H9 (cell line): ENCODE data around the gene CHPF2. TPM values are rescaled to one million over a fixed set of nuclear protein-coding genes. Genes with fewer than 3 reads are reported as not detected.

ENCODE experiments used
- DNase-seq: peaks from one replicate; pipeline ENCODE4 v3.0.0-alpha.2; 2017
- H2AFZ ChIP-seq: one replicate; pipeline ENCODE4 v1.6.1; 2013; ENCODE audit warnings: mild to moderate bottlenecking, low read length, control low read depth, moderate library complexity
- H2AK5ac ChIP-seq: 2 replicates; pipeline ENCODE4 v1.6.1; 2013; ENCODE audit warnings: low read length, control low read depth, mixed read lengths; ENCODE audit not compliant: insufficient read length
- H2BK120ac ChIP-seq: one replicate; pipeline ENCODE4 v1.6.1; 2013; ENCODE audit warnings: low read depth, mild to moderate bottlenecking, low read length, control low read depth, inconsistent platforms; ENCODE audit not compliant: poor library complexity, severe bottlenecking
- H2BK12ac ChIP-seq: 2 replicates; pipeline ENCODE4 v1.6.1; 2013; ENCODE audit warnings: low read length, control low read depth, mixed read lengths, low read depth; ENCODE audit not compliant: insufficient read length
- H2BK15ac ChIP-seq: 2 replicates; pipeline ENCODE4 v1.6.1; 2013; ENCODE audit warnings: low read depth, low read length, control low read depth
- H2BK20ac ChIP-seq: one replicate; pipeline ENCODE4 v1.6.1; 2013; ENCODE audit warnings: low read depth, mild to moderate bottlenecking, low read length, control low read depth, inconsistent platforms; ENCODE audit not compliant: poor library complexity, severe bottlenecking
- H2BK5ac ChIP-seq: 2 replicates; pipeline ENCODE4 v1.6.1; 2013; ENCODE audit warnings: low read length, control low read depth, mixed read lengths; ENCODE audit not compliant: insufficient read length
- H3K14ac ChIP-seq: 2 replicates; pipeline ENCODE4 v1.6.1; 2013; ENCODE audit warnings: low read length, control low read depth; ENCODE audit not compliant: insufficient read depth
- H3K18ac ChIP-seq: 2 replicates; pipeline ENCODE4 v1.6.1; 2013; ENCODE audit warnings: low read depth, mild to moderate bottlenecking, mixed read lengths, low read length, control low read depth; ENCODE audit not compliant: insufficient read length
- H3K23ac ChIP-seq: 2 replicates; pipeline ENCODE4 v1.6.1; 2013; ENCODE audit warnings: low read length, control low read depth, mixed read lengths, low read depth; ENCODE audit not compliant: insufficient read length
- H3K23me2 ChIP-seq: 2 replicates; pipeline ENCODE4 v1.6.1; 2013; ENCODE audit warnings: low read depth, mild to moderate bottlenecking, mixed read lengths, low read length, control low read depth; ENCODE audit not compliant: insufficient read length, poor library complexity, severe bottlenecking
- H3K27ac ChIP-seq: 2 replicates; pipeline ENCODE4 v1.5.1; 2013; ENCODE audit warnings: low read length, control low read depth, mixed read lengths, low read depth; ENCODE audit not compliant: insufficient read length
- H3K27me3 ChIP-seq: 2 replicates; pipeline ENCODE4 v1.6.1; 2013; ENCODE audit warnings: low read length, control low read depth, inconsistent platforms; ENCODE audit not compliant: insufficient read depth
- H3K4ac ChIP-seq: 2 replicates; pipeline ENCODE4 v1.6.1; 2013; ENCODE audit warnings: low read depth, mild to moderate bottlenecking, control low read depth, inconsistent platforms, low read length, moderate library complexity
- H3K4me1 ChIP-seq: 2 replicates; pipeline ENCODE4 v1.6.1; 2013; ENCODE audit warnings: low read length, control low read depth, inconsistent platforms; ENCODE audit not compliant: insufficient read depth
- H3K4me2 ChIP-seq: 2 replicates; pipeline ENCODE4 v1.6.1; 2013; ENCODE audit warnings: low read length, control low read depth, mixed read lengths; ENCODE audit not compliant: insufficient read length, insufficient read depth
- H3K56ac ChIP-seq: 2 replicates; pipeline ENCODE4 v1.6.1; 2013; ENCODE audit warnings: low read depth, mild to moderate bottlenecking, mixed read lengths, low read length, control low read depth; ENCODE audit not compliant: insufficient read length
- H3K79me1 ChIP-seq: 2 replicates; pipeline ENCODE4 v1.6.1; 2013; ENCODE audit warnings: low read depth, mild to moderate bottlenecking, moderate library complexity, low read length, control low read depth, inconsistent platforms; ENCODE audit not compliant: insufficient read depth, poor library complexity, severe bottlenecking
- H3K79me2 ChIP-seq: 2 replicates; pipeline ENCODE4 v1.6.1; 2013; ENCODE audit warnings: low read length, control low read depth, inconsistent platforms; ENCODE audit not compliant: insufficient read depth
- H3K9ac ChIP-seq: 2 replicates; pipeline ENCODE4 v1.6.1; 2013; ENCODE audit warnings: low read length, control low read depth, mixed read lengths; ENCODE audit not compliant: insufficient read length; ENCODE audit errors: extremely low read depth
- H3K9me3 ChIP-seq: one replicate; pipeline ENCODE4 v1.6.1; 2013; ENCODE audit warnings: low read depth, low read length, inconsistent platforms; ENCODE audit not compliant: control insufficient read depth
- H3T11ph ChIP-seq: one replicate; pipeline ENCODE4 v1.6.1; 2013; ENCODE audit warnings: mild to moderate bottlenecking, low read length, control low read depth, inconsistent platforms
- H4K20me1 ChIP-seq: one replicate; pipeline ENCODE4 v1.6.1; 2013; ENCODE audit not compliant: control insufficient read depth, insufficient read length, insufficient read depth
- H4K5ac ChIP-seq: 2 replicates; pipeline ENCODE4 v1.6.1; 2013; ENCODE audit warnings: low read depth, mild to moderate bottlenecking, mixed read lengths, low read length, control low read depth; ENCODE audit not compliant: insufficient read length
- H4K8ac ChIP-seq: replicated peaks from 2 replicates; pipeline ENCODE4 v1.6.1; 2013; ENCODE audit warnings: low read length, control low read depth, mixed read lengths, low read depth; ENCODE audit not compliant: insufficient read length
- H4K91ac ChIP-seq: 2 replicates; pipeline ENCODE4 v1.6.1; 2013; ENCODE audit warnings: low read depth, mild to moderate bottlenecking, moderate library complexity, mixed read lengths, low read length, control low read depth; ENCODE audit not compliant: insufficient read length
- H3K27ac Mint-ChIP-seq, 3 experiments: 2 replicates in 2 of 3; 3 replicates in 1 of 3; pipeline ENCODE4 v1.8.0; 2020 to 2021; ENCODE audit warnings: mixed read lengths in 3 of 3, mild to moderate bottlenecking in 1 of 3, moderate library complexity in 1 of 3
- H3K27me3 Mint-ChIP-seq: 2 replicates; pipeline ENCODE4 v1.8.0; 2021; ENCODE audit warnings: low read depth, mild to moderate bottlenecking, moderate library complexity, mixed read lengths
- H3K36me3 Mint-ChIP-seq, 3 experiments: 2 replicates in 2 of 3; 3 replicates in 1 of 3; pipeline ENCODE4 v1.8.0; 2020 to 2021; ENCODE audit warnings: low read depth in 3 of 3, mixed read lengths in 3 of 3; ENCODE audit not compliant: insufficient read depth in 1 of 3
- H3K4me1 Mint-ChIP-seq, 2 experiments: 2 replicates each; pipeline ENCODE4 v1.8.0; 2020; ENCODE audit warnings: mixed read lengths in 2 of 2
- H3K4me3 Mint-ChIP-seq, 2 experiments: 2 replicates in 1 of 2; 3 replicates in 1 of 2; pipeline ENCODE4 v1.8.0; 2020 to 2021; ENCODE audit warnings: mild to moderate bottlenecking in 2 of 2, mixed read lengths in 2 of 2, moderate library complexity in 1 of 2
- H3K9me3 Mint-ChIP-seq, 2 experiments: 2 replicates in 1 of 2; 3 replicates in 1 of 2; pipeline ENCODE4 v1.8.0; 2020; ENCODE audit warnings: mild to moderate bottlenecking in 2 of 2, mixed read lengths in 2 of 2, moderate library complexity in 1 of 2
- CTCF ChIP-seq: fragments of 200-600 bp; sonication (generic); conservative IDR thresholded peaks from 3 replicates; pipeline ENCODE4 v1.8.0; 2021; ENCODE audit warnings: antibody characterized with exemption, mild to moderate bottlenecking
- WGBS: extraction: QIAGEN DNeasy Blood & Tissue Kit; methylation state at CpG from one replicate; pipeline ENCODE4 v1.1.7; 2013; ENCODE audit warnings: missing lambda C conversion rate, low lambda C conversion rate, mixed read lengths; ENCODE audit not compliant: insufficient read length; ENCODE audit errors: extremely low coverage; 5-methylcytosine and 5-hydroxymethylcytosine counted together
- total RNA-seq: library from RNA; stranded (reverse); gene quantifications from 2 replicates; pipeline ENCODE4 v1.2.1, GENCODE V29; 2021

Gene CHPF2
- total RNA-seq, 1 experiment from 2014 or later: 25.7 TPM

GRCh38 chr7:151251689-151252560, 19.6 kb downstream of the CHPF2 start:
- H3K9me3 ChIP-seq: no peaks in the 10 kb centered on the region
- no peak overlapping the region for H2AFZ ChIP-seq
- WGBS: no CpG with 5 or more reads among the region's 79 CpGs
- H3K4me1 ChIP-seq: peaks cover 7% of the 10 kb centered on the region; the same call in 1 of the 2 replicates
- no peak overlapping the region for H2BK120ac ChIP-seq
- DNase-seq: peak; percentile 64
- H2BK15ac ChIP-seq: no peak overlapping the region
- no peak for TF ChIP-seq CTCF
- Mint-ChIP-seq H3K27ac (peak overlapping the region in 2 of 3 experiments; percentile 28 to 37; a peak in 4 of 7 replicates), H3K4me3 (peak overlapping the region; percentile 72 to 85), H3K36me3 (no peaks in the 10 kb centered on the region; a peak in 1 of 7 replicates), H3K27me3 (peaks cover 86% of the 10 kb centered on the region), H3K9me3 (no peaks in the 10 kb centered on the region; a peak in 1 of 5 replicates), H3K4me1 (peaks cover 41 to 57% of the 10 kb centered on the region in 2 experiments)
- no peaks in the 10 kb centered on the region for H4K20me1 ChIP-seq
- peaks cover 22% of the 10 kb centered on the region for H3K23me2 ChIP-seq
- H2BK20ac ChIP-seq: no peak overlapping the region
- H3K9ac ChIP-seq: peak overlapping the region; percentile 16
- no peak overlapping the region for H3K4ac ChIP-seq
- peak overlapping the region; percentile 71 for H3K4me2 ChIP-seq
- H3K27ac ChIP-seq: no peak overlapping the region
- H3T11ph ChIP-seq: no peak overlapping the region
- H3K56ac ChIP-seq: no peak overlapping the region
- H3K23ac ChIP-seq: no peak overlapping the region
- H3K14ac ChIP-seq: peak overlapping the region; percentile 55
- H3K79me1 ChIP-seq: no peaks in the 10 kb centered on the region
- no peak overlapping the region for H4K91ac ChIP-seq
- no peak overlapping the region for H2AK5ac ChIP-seq
- no peak overlapping the region for H4K8ac ChIP-seq
- peaks cover 19% of the 10 kb centered on the region; the same call in 1 of the 2 replicates for H3K27me3 ChIP-seq
- H3K18ac ChIP-seq: no peak overlapping the region
- H3K79me2 ChIP-seq: no peaks in the 10 kb centered on the region
- H4K5ac ChIP-seq: no peak overlapping the region
- no peak overlapping the region for H2BK12ac ChIP-seq
- H2BK5ac ChIP-seq: no peak overlapping the region
